ENCODE measurements around the gene INO80C.

INO80C gene, protein sequence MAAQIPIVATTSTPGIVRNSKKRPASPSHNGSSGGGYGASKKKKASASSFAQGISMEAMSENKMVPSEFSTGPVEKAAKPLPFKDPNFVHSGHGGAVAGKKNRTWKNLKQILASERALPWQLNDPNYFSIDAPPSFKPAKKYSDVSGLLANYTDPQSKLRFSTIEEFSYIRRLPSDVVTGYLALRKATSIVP

DNA sequence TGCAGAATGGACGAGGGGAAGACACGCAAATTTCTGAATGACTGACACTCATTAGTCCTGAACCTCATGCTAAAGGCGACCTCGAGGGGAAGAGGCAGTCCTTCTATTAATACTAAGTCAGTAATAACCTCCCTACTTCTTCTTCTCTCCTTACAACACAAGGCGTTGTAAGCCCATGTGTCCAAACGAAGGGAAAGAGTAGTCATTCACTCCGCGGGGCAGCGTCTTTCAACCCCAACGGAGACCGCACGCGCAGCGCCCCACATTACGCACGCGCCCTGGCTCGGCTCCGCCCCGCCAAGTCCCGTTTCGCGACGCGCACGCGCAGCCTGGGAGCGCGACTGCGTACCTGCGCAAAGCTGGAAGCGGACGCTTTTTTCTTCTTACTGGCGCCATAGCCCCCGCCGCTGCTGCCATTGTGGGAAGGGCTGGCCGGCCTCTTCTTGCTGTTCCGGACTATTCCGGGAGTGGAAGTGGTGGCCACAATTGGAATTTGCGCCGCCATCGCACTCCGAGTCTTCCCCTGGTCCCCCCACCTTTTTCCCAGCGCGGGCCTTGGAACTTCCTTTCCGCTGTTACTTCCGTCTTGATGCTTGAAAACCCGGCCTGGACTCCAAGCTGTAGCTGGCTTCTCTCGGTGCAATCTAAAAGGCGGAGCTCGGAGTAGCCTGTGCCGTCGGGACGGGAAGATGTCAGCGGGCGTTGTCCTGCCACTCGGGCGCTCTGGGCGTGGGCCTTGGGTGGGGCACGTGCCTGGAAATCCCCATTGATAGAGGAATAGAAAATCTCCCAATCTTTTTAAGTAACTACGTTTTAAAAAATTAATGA is at the start of gene INO80C:
INO80C (minus strand) TSS at position 591 of the 828 bp plus-strand sequence; CDS start at position 505, 86 bp downstream.
- FAIRE-seq = no peak

DNA sequence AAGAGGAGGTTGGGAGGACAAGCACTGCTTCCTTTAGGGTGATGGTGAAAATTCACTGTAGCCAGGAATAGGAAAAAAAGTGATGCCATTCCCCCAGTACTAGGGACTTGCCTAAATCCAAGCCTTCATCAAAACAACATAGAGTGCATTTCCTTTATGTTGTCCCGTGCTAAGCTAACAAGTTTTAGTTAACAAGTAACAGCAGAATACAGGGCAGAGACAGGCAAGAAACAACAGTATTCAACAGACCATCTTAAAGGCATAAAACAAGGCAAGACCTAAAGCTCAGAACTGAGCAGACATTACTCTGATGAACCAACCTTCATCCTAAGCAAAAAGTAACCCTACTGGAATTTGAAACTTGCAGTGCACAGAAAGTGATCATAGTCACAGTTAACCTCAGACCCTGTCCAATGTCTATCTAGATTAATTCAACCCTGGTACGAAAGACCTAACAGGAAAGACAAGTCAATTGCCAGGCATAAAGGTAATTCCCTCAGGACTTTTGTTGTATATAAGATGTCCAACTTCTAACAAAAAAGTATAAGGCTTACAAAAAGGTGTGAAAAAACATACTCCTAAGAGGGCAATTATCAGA is 49.3 kb upstream of the INO80C start:
- no peak for FAIRE-seq

DNA sequence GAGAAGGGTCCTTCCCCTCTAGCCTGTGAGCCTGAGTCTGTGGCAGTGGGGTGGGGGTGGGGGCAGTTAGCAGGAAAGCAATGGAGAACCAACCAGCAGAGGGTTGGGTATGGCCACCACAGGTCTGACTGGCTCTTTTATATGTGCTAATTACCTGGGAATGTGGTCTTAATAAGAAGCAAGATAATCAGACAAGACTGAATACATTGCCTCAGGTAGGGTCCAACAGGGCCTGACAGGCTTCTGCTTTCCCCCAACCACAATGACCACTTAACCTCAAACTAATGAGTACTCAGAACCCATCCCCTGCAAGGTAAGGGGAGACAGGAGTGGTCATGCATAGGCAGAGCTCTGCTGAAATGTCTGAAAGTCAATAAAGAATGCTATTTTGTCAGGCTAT is 44.6 kb upstream of the INO80C start:
- no peak for FAIRE-seq

DNA sequence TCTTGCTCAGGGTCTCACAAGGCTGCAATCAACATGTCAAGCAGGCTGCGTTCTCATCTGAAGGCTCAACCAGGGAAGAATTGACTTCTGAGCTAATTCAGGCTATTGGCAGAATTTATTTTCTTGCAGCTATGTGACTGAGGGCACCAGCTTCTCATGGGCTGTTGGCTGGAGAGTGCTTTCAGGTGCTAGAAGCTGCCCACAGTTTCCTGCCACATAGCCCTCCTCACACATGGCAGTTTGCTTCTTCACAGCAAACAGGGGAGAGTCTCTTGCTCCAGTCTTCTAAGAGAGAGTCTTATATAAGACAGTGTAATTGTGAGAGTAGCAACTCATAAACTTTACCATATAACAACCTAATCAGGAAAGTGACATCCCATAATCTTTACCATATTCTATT is 37.5 kb upstream of the INO80C start:
- no peak for FAIRE-seq

DNA sequence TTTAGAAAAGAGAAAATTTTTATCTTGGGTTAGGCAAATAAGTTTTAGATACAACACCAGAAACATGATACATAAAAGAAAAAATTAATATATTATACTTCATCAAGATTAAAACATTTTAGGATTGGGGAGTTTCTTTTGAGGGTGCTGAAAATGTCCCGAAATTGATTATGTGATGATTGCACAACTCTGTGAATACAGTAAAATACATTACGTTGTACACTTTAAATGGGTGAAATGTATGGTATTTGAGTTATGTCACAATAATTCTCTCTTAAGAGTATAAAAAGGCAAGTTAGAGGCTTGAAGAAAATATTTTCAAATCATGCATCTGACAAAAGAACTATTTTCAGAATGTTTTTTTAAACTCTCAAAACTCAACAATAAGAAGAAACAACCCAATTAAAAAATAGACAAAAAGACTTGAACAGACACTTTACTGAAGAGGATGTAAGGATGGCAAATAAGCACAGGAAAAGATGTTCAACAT is 36.2 kb upstream of the INO80C start:
- no peak for FAIRE-seq

DNA sequence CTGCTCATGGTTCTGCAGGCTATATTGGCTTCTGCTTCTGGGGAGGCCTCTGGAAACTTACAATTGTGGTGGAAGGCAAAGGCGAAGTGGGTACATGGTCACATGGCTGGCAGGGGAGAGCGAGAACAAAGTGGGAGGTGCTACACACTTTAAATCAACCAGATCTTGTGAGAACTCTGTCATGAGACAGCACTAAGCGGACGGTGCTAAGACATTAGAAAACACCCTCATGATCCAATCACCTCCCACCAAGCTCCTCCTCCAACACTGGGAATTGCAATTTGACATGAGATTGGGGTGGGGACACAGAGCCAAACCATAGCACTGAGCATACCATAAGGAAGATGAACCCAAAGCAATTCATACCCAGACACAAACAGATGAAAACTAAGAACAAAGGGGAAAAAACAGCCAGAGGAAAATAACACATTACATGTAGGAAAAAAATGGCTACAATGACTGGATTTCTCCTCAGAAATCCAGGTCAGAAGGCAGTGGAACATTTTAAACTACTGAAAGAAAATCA is 31.1 kb upstream of the INO80C start:
- no peak for FAIRE-seq

DNA sequence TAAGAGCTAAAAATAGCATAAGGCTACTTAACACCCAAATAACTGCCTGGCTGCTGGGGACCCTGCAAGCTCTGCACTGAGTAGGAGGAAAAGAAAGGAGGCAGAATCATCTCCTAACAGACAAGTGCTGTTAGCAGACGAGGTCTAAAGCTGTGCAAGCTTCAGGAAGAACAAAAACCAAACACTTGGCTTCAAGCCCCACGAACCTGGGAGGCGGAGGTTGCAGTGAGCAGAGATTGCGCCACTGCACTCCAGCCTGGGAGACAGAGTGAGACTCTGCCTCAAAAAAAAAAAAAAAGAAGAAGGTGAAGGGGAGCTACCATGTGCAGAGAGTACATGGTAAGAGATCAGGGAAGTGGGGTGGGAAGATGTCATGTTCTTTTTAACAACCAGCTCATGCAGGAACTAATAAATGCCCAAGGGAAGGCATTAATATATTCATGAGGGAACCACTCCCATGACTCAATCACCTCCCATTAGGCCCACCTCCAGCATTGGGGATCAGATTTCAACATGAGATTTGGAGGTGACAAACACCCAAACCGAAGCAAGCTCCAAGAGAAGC is 28.8 kb upstream of the INO80C start:
- no peak for FAIRE-seq

DNA sequence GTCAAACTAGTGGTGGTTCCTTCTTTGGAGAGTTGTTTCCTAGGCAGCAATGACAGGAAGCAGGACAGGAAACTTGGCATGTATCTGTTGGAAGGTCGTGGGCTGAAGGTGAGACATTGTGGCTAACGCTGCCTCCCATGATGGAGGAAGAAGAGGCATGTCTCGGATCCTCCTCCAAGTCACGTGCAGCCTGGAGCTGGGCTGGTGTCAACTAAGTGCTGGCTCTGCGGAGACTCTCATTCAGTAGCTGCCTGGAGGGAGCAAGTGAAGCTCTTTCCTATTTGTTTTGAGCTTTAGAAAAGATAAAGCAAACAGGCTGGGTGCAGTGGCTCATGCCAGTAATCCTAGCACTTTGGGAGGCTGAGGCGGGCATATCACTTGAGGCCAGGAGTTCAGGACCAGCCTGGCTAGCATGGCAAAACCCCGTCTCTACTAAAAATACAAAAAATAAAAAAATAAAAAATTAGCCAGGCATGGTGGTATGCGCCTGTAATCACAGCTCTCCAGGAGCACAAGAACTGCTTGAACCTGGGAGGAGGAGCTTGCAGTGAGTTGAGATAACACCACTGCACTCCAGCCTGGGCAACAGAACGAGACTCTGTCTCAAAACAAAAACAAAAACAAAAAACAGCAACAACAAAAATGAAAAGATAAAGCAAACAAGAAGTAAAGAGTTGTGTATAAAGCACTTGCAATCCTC is 28.2 kb upstream of the INO80C start:
- no peak for FAIRE-seq

DNA sequence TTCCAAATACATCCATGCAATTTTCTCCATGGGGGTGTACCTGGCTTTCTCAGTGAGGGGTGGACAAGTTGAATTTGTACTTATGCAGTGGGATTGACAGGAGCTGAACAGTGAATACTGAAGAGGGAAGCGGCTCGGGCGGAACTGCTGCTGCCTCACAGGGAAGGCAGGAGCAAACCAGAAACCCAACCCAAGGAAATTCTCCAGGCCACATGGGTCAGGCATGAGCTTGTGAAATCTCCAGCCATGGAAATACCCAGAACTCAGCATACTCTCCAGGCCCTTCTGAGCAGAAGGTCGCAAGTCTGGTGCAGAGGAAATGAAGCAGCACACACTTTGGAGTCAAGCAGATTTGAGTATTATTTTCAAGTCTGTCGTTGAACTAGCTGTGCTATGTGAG is 26.5 kb upstream of the INO80C start:
- FAIRE-seq = no peak

DNA sequence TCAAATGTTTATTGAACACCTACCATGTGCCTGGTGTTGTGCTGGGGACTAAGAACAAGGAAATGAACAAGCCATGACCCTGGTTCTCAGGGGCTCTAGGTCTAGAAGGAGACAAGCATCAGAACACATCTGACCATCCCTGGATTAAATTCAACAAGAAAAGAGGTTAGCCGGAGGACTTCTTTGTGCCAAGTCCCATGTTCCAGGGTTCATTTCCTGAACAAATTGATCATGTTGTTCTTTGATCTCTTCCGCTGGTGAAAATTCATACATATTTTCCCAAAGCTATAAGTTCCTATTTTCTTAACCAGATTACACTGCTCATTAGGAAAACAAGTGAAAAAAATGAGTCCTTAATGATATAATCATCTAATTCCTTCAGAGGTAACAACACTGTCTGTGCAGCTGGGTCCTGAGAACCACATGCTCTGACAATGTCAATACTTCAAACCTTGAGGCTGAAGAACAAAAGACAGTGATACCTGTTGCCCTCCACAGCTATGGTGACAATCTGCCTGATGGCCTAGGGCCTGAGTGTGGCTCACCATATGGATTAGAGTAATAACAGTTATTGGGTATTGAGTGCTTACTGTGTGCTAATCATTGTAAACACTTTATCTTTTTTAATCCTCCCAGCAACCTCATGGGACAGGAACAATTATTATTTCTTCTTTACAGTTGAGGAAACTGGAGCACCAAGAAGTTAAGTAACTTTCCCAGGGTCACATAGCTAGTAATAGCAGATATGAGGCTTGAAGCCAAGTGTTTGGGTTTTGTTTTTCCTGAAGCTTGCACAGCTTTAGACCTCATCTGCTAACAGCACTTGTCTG is 24.6 kb upstream of the INO80C start:
- no peak for FAIRE-seq

DNA sequence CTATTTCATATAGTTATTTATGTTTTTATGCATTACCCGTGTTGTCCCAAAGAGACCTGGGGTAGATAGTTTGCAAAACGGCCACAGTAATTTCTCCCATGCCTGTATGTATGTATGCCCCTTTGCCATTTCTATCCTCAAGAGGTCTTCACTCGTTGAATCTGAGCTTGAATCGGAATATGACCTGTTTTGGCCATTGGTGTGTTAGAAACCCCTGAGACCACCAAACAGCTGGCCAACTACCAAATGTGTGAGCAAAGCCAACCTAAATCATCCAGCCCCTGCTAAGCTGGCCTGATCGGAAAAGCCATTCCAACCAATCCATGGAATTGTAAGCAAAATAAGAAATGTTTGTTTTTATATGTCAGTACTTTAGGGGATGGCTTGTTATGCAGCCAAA is 23.4 kb upstream of the INO80C start:
- FAIRE-seq = no peak

DNA sequence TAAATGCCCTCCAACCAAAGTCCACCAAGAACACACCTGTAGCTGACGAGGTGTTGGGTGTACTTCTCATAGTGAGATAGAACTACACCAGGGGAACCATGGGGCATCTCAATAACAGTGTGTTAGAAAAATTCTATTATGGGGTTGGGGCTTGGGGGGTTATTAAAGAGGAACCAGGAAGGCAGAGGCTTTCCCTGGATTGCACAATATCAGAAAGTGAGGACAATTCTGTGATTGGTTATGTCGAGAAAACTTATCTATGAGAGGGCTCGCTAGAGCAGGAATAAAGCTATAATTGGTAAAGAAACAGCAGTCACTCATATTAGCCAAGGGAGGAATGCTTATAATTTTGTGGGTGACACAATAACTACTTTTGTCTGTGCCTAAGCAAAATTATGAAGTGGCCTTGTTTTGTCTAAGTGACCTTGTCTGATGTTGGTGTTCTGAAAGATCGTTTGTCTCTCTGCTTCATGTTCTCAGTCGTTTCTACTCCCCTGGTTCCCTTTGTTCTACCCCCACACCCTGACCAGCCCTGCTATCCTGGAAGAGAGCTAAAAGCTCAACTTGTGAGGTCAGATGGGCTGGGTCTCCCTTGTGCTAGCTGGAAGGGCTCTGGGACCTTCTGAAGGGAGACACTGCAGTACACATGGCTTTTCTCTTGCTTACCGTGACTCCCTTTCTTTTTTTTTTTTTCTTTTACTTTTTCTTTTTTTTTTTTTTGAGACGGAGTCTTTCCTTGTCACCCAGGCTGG is 21.6 kb upstream of the INO80C start:
- no peak for FAIRE-seq

DNA sequence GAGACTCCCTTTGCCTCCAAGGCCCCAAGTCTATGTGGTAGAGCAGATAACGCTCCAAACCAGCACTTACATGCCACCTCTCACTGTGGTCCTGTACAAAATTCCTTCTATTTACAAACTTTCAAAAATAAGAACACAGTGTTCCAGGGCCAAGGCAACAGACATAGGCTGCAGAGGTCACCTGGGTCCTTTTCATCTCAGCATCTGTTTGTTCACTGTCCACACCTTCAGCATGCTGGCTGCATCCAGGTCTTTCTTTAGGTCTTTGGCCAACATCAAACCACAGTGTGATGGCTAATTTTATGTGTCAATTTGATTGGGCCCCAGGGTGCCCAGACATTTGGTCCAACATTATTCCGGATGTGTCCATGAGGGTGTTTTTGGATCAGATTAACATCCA is 20.0 kb upstream of the INO80C start:
- no peak for FAIRE-seq

DNA sequence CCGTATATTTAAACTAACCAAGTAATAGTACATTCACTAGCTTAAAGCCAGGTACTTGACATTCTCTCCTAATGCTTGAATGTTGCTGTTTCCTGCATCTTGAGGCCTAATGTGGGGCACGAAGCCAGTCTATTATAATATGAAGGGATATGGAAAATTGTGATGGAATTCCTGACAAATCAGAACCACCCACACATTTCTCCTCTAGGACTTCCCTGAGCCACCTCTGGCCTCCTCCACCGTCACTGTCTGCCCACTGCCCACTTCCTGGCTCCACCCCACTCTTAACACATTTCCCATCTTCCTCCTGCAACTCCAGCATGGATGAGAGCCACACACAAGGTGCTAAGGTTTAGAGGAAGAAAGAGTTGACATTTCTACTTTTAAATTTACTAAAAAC is 19.0 kb upstream of the INO80C start:
- FAIRE-seq = no peak

DNA sequence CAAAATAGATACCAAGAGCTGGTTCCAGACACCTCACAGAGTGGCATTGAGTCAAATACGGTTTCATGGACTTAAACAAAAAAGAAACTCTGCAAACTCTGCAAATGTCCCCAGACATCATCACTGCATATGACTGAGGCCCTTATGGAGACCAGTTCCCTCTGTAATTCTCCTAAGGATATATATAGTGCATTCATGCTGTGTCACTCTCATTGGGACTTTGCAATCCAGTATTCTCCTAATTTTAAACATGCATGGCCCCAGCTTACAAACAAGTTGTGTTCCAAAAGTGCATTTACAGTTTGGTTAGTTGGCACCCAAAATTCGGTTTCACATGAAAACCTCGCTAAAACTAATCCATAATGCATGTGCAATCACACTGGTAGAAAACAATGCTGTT is 18.6 kb upstream of the INO80C start:
- FAIRE-seq = no peak

DNA sequence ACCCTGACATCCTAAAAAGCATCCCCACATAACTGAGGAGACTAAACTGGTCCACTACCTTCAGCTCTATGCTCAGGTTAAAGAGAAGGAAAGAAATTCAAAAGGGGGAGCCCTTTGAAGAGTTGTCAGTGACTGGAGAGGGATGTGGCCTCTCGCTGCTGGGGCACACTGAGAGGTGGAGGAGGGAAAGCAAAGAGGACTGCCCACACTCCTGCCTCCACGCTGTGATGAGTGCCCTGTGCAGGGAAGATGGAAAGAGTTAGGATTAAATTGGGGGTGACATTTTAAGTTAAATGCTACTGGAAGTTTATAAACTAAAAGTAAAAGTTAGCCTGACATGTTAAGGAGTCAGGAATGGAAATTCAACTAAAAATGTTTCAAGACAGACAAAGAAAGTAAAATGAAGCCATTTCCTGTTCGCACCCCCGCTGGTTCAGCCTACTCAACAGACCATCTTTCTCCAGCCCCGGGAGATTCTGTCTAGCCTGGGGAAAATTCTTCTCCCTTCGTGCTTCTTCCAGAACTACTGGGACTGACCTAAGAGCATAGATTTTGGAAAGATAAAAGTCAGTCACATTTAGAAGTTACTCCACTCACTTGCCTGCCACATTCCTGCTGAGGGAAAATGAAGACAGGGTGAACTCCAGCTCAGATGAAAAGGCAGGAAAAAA is 17.8 kb upstream of the INO80C start:
- FAIRE-seq = no peak

DNA sequence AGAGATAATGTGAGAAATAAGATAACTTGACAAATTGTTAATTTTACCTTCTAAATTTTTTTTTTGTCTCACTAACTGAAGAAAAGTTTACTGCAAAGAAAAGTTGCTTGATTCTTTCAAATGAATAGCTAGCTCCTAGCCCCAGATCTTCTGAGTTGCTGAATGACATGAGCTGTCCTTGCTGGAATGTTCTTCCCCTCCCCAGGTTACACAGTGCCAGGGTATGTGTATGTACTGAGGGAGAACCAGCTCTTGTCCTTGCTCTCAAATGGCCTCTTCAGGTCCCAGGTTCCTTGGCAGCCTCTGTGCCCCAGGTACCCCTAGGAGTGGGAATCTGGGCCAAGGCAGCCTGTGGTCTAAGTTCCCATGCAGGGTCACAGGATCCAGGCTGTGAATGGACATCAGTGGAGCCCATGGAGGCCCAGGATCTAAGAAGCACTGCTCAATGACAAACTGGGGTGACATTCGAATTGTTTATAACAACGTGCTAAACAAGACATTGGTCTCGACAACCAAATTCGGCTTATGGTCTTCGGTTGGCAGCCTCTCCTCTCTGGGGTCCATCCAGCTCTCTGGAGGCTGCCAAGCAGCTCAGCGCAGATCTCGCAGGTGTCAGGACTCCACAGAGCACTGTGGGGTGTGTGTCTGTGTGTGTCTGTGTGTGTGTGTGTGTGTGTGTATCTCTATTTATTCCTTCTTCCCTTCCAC is 17.1 kb upstream of the INO80C start:
- FAIRE-seq = no peak

DNA sequence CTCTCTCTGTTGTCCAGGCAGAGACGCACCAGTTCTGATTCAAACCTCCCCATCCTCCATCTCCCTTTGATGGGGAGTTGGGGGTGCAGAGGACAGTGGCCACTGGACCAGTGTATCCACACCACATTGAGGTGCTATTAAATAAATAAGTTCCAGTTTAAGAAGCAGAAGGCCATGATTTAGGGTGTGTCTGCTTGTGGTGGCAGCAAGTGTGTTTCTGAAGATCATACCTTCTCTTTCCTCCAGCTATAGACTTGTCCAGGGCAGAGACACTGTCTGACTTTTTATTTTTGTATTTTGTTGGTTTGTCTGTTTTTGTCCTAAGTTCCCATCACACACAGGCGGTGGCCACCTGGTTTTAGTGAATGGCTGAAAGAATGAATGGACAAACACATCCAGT is 16.5 kb upstream of the INO80C start:
- no peak for FAIRE-seq

DNA sequence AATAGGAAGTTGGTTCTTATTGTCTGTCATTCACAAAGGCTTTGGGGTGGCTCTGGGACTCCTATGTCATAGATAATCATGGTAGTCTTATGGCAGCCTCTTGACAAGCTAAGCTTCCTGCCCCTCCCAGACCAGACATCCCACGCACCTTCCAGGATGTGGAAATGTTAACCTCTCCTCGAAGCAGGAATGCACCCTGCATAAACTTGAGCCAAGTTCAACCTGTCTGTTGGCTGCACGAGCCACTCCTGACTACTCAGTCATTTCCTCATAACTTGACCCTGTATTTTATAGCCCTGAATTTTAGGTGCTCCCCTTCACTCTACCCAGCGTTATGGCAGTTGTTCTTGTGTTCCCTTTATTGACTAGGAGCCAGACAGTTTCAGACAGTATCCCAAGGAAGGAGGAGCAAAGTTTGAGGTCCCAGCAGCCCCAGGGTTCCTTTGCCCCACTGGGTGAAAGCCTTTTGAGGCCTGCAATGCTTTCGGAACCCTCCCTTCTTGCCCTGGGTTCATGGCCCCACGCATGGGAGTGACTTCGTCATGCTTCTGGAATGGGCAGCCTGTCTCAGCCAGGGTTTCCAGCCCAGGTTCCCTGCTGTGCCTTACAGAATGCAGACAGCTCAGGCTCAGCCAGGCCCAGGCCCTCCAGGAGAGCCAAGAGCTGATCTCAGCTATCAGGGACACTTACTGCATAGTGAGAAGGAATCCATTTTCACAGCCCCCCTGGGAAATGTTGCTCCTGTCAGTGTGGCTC is 15.6 kb upstream of the INO80C start:
- no peak for FAIRE-seq
